GM12801 (cell line): Measurements from ENCODE around the gene MROH7.

ENCODE experiments used
- TF ChIP-seq, protein P1 (sequence below): IDR thresholded peaks from one replicate; pipeline ENCODE4 v1.5.1; 2011; ENCODE audit warnings: control low read depth; ENCODE audit not compliant: insufficient read length; ENCODE audit errors: extremely low read depth

The MROH7 gene

DNA sequence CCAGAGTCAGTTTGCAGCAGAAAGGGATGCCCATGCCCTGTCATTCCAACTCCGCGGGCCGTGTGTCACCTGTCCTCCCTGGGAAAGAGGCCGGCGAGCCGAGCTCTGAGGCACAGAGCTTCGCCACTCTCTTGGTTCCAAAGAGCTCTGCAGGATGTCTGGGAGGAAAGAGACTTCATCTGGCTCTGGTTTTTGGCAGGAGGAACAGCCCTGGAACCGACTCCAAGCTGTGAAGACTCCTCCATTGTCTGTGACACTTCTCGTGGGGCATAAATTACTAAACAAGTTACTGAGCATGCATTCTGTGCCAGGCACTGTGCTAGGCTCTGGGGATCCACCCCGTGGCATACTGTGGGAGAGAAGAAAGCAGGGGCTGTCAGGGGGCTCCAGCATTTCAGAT lies 14.4 kb upstream of the MROH7 start:
- TF ChIP-seq, protein P1, sequence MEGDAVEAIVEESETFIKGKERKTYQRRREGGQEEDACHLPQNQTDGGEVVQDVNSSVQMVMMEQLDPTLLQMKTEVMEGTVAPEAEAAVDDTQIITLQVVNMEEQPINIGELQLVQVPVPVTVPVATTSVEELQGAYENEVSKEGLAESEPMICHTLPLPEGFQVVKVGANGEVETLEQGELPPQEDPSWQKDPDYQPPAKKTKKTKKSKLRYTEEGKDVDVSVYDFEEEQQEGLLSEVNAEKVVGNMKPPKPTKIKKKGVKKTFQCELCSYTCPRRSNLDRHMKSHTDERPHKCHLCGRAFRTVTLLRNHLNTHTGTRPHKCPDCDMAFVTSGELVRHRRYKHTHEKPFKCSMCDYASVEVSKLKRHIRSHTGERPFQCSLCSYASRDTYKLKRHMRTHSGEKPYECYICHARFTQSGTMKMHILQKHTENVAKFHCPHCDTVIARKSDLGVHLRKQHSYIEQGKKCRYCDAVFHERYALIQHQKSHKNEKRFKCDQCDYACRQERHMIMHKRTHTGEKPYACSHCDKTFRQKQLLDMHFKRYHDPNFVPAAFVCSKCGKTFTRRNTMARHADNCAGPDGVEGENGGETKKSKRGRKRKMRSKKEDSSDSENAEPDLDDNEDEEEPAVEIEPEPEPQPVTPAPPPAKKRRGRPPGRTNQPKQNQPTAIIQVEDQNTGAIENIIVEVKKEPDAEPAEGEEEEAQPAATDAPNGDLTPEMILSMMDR = no peak

DNA sequence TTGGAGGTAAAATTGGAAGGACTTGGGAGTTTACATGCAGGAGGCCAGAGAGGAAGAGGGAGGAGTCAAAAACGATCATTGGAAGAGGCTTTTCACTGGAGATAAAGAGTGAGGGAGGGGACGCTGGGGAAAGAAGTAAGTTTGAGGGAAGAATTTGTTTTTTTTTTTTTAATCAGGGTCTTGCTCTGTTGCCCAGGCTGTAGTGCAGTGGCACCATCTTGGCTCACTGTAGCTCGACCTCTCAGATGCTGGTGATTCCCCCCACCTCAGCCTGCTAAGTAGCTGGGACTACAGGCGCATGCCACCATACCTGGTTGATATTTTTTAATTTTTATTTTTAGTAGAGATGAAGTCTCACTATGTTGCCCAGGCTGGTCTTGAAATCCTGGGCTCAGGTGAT lies 1.2 kb upstream of the MROH7 start:
- TF ChIP-seq, protein P1 = no peak

DNA sequence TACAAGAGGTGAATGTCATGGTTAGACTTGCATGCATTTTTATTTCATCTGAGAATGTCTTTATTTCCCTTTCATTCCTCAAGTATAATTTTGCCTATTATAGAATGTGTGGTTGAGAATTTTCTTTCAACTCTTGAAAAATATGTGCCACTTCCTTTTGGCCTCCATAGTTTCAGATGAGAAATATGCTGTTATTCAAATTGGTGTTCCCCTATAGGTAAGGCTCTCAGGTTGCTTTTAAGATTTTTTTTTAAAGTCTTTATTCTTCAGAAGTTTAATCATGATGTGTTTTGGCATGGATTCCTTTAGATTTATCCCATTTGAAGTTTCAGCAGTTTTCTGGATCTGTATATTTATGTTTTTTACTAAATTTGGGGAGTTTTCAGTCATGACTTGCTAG lies 2.1 kb downstream of the MROH7 start:
- TF ChIP-seq, protein P1 = no peak

DNA sequence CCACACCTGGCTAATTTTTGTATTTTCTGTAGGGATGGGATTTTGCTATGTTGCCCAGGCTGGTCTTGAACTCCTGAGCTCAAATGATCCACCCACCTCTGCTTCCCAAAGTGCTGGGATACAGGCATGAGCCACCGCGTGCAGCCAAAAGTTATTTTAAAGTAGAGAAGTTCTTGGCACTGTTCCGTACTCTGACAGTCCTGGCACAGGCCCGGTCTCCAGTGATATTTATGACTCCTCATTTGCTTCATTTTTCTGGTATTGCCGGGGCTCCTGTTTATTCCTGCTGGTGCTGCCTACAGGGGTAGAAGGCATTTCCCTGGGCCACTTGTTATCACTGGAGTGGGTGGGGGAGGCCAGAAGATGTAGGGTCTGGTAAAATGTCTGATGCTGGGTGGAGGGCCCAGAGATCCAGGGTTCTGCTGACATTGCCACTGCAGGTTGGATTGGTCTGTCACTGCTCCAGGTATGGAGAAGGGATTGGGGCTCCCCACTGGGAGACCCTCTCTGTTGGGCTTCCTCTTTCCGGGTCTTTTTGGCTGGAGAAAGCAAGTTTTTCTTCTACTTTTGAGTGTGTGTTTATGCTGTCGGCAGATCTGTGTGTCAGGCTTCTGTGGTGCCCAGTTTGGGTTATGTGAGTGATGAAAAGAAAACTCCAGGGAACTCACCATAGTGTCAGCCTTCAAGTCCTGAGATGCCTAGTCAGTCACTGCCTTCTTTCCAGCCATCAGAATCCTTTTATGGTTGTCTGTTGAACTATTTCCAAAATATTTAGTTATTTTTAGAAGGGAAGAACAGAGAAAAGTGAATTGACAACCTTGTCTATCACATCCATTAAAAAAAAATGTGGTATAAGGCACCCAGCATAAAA lies 4.5 kb downstream of the MROH7 start:
- TF ChIP-seq, protein P1 = no peak

DNA sequence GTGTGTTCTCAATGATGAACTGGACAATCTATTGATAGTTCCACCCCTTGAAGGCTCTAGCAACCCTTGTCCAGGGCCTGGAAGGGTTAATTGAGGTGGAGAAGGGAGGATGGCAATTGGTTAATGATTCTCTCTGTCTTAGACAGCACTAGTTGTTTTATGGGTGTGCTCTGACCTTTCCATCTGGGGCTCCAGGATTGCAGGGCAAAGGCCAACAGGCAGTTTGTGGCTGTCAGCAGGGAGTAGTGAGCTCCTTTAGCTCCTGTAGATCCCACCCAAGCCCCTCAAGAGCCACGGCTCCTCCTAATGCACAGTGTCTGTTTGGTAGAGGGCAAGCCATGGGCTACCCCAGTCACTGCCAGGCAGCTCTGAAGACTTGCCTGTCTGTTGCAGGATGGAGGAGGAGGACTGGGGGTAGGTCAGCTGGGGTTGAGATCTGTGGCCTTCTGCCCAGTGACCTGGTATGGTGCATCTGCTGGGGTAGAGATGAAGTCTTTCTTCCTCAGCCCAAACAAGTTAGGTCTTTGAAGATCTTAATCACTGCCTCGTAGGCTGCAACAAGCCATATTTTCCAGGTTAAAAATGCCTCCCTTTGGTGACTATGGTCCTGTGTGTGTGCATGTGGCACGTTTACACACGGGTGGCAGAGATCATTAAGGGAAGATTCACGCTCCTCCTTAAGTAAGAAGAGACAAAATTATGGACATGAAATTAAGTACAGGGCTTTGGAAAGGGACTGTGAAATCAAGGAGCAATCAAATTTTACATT lies 7.7 kb downstream of the MROH7 start:
- TF ChIP-seq, protein P1 = no peak

DNA sequence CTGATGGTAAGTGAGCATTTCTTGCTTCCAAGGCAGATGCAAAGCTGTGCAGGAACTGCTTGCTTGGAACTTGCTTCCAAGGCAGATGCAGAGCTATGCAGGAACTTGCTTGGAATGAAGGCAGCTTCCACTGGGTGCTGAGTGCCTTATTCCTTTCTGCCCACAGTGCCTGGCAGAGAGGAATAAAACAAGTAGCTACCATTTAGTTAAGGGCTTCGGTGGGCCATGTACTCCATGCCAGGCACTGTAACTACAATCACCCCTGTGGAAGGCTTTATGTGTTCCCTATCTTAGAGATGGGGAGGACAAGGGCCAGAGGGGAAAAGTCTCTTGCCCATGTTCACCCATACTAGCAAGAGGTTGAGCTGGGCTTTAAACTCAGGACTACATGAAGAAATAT lies 8.3 kb downstream of the MROH7 start:
- TF ChIP-seq, protein P1 = no peak

DNA sequence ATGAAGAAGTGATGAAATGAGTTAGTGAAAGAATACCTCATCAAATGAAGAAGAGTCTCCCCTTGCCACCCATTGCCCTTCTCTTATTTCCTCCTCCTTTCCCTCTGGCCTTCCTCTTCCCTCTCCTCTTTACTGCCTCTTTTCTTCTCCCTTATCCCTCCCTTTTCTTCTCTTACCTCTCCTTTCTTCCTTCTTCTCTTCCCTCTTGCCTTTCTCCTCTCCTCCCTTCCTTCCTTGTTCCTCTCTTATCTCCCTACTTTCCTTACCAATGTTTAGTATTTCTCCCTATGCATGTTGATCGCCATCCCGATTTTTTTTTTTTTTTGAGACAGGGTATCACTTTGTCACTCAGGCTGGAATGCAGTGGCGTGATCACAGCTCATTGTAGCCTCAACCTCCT lies 8.8 kb downstream of the MROH7 start:
- TF ChIP-seq, protein P1 = no peak
